ENCODE measurements around the gene GRAMD2B. TPM values are rescaled to one million over a fixed set of nuclear protein-coding genes. Genes with fewer than 3 reads are reported as not detected.

GRAMD2B gene
- total and polyA plus RNA-seq, 3 donors from 2014 or later: 10.8 to 35.0 (median 23.5) TPM

DNA sequence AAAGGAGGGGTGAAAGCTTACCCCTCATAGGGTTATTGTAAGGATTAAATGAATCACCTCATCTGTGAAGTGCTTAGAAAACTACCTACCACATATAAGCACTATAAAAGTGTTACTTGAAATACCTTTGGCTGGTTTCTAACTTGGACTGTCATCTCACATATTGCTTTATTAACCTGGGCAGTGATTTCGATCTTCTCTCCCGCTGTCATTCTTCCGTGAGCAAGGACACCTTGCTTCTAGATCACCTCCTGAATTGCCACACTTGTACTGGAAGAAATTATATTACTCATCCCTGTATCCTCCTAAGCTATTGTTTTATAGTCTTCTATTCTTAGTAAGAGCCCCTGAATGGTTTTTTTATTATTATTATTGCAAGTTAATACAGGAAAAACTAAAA, 34.0 kb upstream of the GRAMD2B start:
- no peak for DNase-seq
- WGBS, 2 donors: 91 to 95% methylated on average over 3 of the region's 3 CpGs
- no peaks in the 10 kb centered on the region for H3K36me3 ChIP-seq (ENCODE audit: low read depth, missing control alignments)
- intact Hi-C loops (cut with DNase I; ENCODE audit: low total_unique reads): no loop called here
- H3K4me3 ChIP-seq: no peak overlapping the region
- no peak for TF ChIP-seq POLR2A (IDR thresholded peaks at IDR 0.05)
- TF ChIP-seq, protein P1, sequence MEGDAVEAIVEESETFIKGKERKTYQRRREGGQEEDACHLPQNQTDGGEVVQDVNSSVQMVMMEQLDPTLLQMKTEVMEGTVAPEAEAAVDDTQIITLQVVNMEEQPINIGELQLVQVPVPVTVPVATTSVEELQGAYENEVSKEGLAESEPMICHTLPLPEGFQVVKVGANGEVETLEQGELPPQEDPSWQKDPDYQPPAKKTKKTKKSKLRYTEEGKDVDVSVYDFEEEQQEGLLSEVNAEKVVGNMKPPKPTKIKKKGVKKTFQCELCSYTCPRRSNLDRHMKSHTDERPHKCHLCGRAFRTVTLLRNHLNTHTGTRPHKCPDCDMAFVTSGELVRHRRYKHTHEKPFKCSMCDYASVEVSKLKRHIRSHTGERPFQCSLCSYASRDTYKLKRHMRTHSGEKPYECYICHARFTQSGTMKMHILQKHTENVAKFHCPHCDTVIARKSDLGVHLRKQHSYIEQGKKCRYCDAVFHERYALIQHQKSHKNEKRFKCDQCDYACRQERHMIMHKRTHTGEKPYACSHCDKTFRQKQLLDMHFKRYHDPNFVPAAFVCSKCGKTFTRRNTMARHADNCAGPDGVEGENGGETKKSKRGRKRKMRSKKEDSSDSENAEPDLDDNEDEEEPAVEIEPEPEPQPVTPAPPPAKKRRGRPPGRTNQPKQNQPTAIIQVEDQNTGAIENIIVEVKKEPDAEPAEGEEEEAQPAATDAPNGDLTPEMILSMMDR (IDR thresholded peaks at IDR 0.05): no peak
- no peaks in the 10 kb centered on the region for H3K27me3 ChIP-seq
- H3K4me1 ChIP-seq: no peaks in the 10 kb centered on the region
- H3K27ac ChIP-seq: no peak overlapping the region
- H3K9me3 ChIP-seq: no peaks in the 10 kb centered on the region

DNA sequence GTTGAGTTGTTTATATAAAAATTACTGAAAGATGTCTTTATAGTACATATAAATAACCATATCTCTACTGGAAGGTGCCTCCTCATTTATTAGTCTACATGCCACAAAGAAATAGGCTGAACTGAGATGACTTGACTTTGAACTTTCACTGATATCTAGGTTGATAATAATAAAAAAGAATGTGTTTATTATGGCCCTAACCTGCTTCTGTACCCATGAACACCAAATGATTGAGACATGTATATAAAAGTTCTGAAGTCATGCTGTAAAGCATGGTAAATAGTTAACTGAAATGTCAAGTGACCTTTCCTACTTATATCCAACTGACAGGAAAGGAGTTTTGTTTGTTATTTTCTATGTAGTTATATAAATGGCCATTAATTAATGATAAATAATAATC, 33.2 kb upstream of the GRAMD2B start:
- Histone ChIP-seq H3K27me3 (no peaks in the 10 kb centered on the region), H3K4me3 (no peak overlapping the region), H3K4me1 (no peaks in the 10 kb centered on the region), H3K36me3 (ENCODE audit: low read depth, missing control alignments) (no peaks in the 10 kb centered on the region), H3K27ac (no peak overlapping the region), H3K9me3 (no peaks in the 10 kb centered on the region)
- no peak for DNase-seq
- intact Hi-C loops (cut with DNase I; ENCODE audit: low total_unique reads): no loop called here
- TF ChIP-seq, protein P1 (IDR thresholded peaks at IDR 0.05): no peak
- TF ChIP-seq POLR2A (IDR thresholded peaks at IDR 0.05): no peak

DNA sequence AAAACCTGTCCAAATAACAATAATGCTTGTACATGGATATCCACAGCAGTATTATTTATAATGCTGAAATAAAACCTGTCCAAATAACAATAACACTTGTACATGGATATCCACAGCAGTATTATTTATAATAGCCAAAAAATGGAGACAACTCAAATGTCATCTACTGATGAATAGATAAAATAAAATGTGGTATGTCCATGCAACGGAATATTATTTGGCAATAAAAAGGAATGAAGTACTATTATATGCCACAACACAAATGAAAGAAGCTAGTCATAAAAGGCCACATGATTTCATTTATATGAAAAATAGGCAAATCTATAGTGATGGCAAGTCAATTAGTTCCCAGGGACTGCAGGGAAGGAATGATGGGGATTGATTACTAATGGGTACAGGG, 31.8 kb upstream of the GRAMD2B start:
- Histone ChIP-seq H3K4me1 (no peaks in the 10 kb centered on the region), H3K27ac (no peak overlapping the region), H3K36me3 (ENCODE audit: low read depth, missing control alignments) (no peaks in the 10 kb centered on the region), H3K27me3 (no peaks in the 10 kb centered on the region), H3K9me3 (no peaks in the 10 kb centered on the region), H3K4me3 (no peak overlapping the region)
- 94% methylated on average over 1 of the region's 1 CpG for WGBS, 2 donors
- intact Hi-C loops (cut with DNase I; ENCODE audit: low total_unique reads): no loop called here
- no peak for DNase-seq
- TF ChIP-seq POLR2A (IDR thresholded peaks at IDR 0.05): no peak
- TF ChIP-seq, protein P1 (IDR thresholded peaks at IDR 0.05): no peak

DNA sequence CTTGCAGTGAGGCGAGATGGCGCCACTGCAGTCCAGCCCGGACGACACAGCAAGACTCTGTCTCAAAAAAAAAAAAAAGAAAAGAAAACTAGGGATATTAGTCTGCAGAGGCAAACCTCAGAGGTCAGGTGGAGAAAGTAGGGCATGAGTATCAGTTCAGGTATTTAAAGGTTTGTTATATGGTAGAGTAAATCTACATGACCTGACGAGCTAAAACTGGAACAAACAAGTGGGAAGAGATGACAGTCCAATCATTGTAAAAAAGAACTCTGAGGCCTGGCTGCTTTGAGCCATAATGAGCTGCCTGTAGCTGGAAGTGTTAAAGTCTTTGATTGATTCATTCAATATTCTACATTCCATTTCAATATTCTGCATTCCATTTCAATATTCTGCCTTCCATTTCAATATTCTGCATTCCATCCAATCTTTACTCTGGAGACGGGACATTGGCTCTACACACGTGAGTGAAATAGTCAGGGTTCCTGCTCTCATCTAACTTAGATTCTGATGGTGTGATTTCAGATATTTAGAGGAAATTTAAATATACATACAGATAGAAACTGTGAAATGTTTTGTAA, 28.9 kb upstream of the GRAMD2B start:
- no peak overlapping the region for H3K27ac ChIP-seq
- intact Hi-C loops (cut with DNase I; ENCODE audit: low total_unique reads): no loop called here
- DNase-seq: no peak
- H3K36me3 ChIP-seq (ENCODE audit: low read depth, missing control alignments): no peaks in the 10 kb centered on the region
- no peak for TF ChIP-seq POLR2A (IDR thresholded peaks at IDR 0.05)
- TF ChIP-seq, protein P1 (IDR thresholded peaks at IDR 0.05): no peak
- no peaks in the 10 kb centered on the region for H3K9me3 ChIP-seq
- 81 to 83% methylated on average over 7 of the region's 7 CpGs for WGBS, 2 donors
- no peaks in the 10 kb centered on the region for H3K4me1 ChIP-seq
- H3K27me3 ChIP-seq: no peaks in the 10 kb centered on the region
- no peak overlapping the region for H3K4me3 ChIP-seq

DNA sequence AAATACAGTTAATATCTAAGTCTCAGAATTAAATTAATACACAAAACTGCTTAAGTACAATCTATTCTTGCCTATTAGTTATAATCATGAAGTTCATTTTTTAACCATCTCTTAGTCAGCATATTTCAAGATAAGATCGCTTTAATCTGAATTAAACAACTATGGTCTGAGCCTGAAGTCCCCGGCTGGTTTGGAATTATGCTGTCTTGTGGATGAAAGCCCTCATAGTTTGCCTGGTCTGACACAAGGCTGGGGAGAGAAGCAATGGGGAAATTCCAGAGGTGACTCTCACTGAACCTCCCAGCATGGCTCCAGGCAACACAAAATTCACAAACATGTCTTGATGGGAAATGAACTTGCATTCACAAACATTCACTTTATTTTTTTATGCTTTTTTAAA, 28.0 kb upstream of the GRAMD2B start:
- 55 to 75% methylated on average over 2 of the region's 2 CpGs for WGBS, 2 donors
- no peak for DNase-seq
- Histone ChIP-seq H3K4me3 (no peak overlapping the region), H3K27ac (no peak overlapping the region), H3K27me3 (no peaks in the 10 kb centered on the region), H3K4me1 (no peaks in the 10 kb centered on the region), H3K36me3 (ENCODE audit: low read depth, missing control alignments) (no peaks in the 10 kb centered on the region), H3K9me3 (no peaks in the 10 kb centered on the region)
- intact Hi-C loops (cut with DNase I; ENCODE audit: low total_unique reads): no loop called here
- TF ChIP-seq, protein P1 (IDR thresholded peaks at IDR 0.05): no peak
- TF ChIP-seq POLR2A (IDR thresholded peaks at IDR 0.05): no peak
